HepG2 (cell line): ENCODE data around the gene CATSPERD. TPM values are rescaled to one million over a fixed set of nuclear protein-coding genes. Genes with fewer than 3 reads are reported as not detected.
A peak's percentile ranks its signal among the peaks of the same experiment; 100 is the strongest.

ENCODE experiments used
- FOXO4 ChIP-seq: sonication (generic); formaldehyde crosslinking; conservative IDR thresholded peaks from 2 replicates; pipeline ENCODE4 v1.8.1; 2023; ENCODE audit warnings: missing genetic modification reagents
- GMEB1 ChIP-seq: sonication (generic); formaldehyde crosslinking; IDR thresholded peaks from 2 replicates; pipeline ENCODE4 v1.5.1; 2020; ENCODE audit warnings: missing genetic modification reagents, mild to moderate bottlenecking, borderline replicate concordance
- MEIS1 ChIP-seq: sonication (generic); formaldehyde crosslinking; IDR thresholded peaks from 2 replicates; pipeline ENCODE4 v1.9.0; 2021; ENCODE audit warnings: mild to moderate bottlenecking, missing genetic modification reagents, moderate library complexity, borderline replicate concordance
- MYPOP ChIP-seq: sonication (generic); formaldehyde crosslinking; IDR thresholded peaks from 2 replicates; pipeline ENCODE4 v1.8.1; 2023; ENCODE audit warnings: mild to moderate bottlenecking, moderate library complexity, missing genetic modification reagents
- MZF1 ChIP-seq: sonication (generic); formaldehyde crosslinking; IDR thresholded peaks from 2 replicates; pipeline ENCODE4 v1.8.1; 2023; ENCODE audit warnings: mild to moderate bottlenecking, missing genetic modification reagents, borderline replicate concordance
- PITX1 ChIP-seq: sonication (generic); formaldehyde crosslinking; IDR thresholded peaks from 2 replicates; pipeline ENCODE4 v1.5.1; 2020; ENCODE audit warnings: mild to moderate bottlenecking, missing genetic modification reagents
- TBP ChIP-seq: sonication (generic); formaldehyde crosslinking; IDR thresholded peaks from 2 replicates; pipeline ENCODE4 v1.5.0; 2020; ENCODE audit warnings: missing genetic modification reagents
- TFDP1 ChIP-seq: IDR thresholded peaks from 2 replicates; pipeline ENCODE4 v1.6.1; 2016; ENCODE audit warnings: missing compliant biosample characterization, missing genetic modification reagents, borderline replicate concordance
- TFE3 ChIP-seq: IDR thresholded peaks from 2 replicates; pipeline ENCODE4 v1.6.1; 2016
- U2AF2 ChIP-seq: fragments of 200-400 bp; formaldehyde crosslinking; IDR thresholded peaks from 2 replicates; pipeline ENCODE4 v1.6.1; 2017; ENCODE audit warnings: low read depth, mild to moderate bottlenecking, low read length
- YEATS4 ChIP-seq: sonication (generic); formaldehyde crosslinking; IDR thresholded peaks from 2 replicates; pipeline ENCODE4 v1.4.0; 2020; ENCODE audit warnings: missing genetic modification reagents, borderline replicate concordance
- ZBTB39 ChIP-seq: sonication (generic); formaldehyde crosslinking; IDR thresholded peaks from 2 replicates; pipeline ENCODE4 v1.5.0; 2020; ENCODE audit warnings: missing genetic modification reagents
- ZNF20 ChIP-seq: sonication (generic); formaldehyde crosslinking; IDR thresholded peaks from 2 replicates; pipeline ENCODE4 v1.4.0; 2020; ENCODE audit warnings: mild to moderate bottlenecking, moderate library complexity, missing genetic modification reagents
- ZNF224 ChIP-seq: sonication (generic); formaldehyde crosslinking; IDR thresholded peaks from 2 replicates; pipeline ENCODE4 v1.5.0; 2020; ENCODE audit warnings: mild to moderate bottlenecking, missing genetic modification reagents
- ZNF44 ChIP-seq: sonication (generic); formaldehyde crosslinking; IDR thresholded peaks from 2 replicates; pipeline ENCODE4 v1.5.1; 2020; ENCODE audit warnings: mild to moderate bottlenecking, missing genetic modification reagents
- ZNF598 ChIP-seq: sonication (generic); formaldehyde crosslinking; IDR thresholded peaks from 2 replicates; pipeline ENCODE4 v1.5.1; 2020; ENCODE audit warnings: mild to moderate bottlenecking, missing genetic modification reagents, borderline replicate concordance
- ZSCAN21 ChIP-seq: sonication (generic); formaldehyde crosslinking; IDR thresholded peaks from 2 replicates; pipeline ENCODE4 v1.8.0; 2022; ENCODE audit warnings: mild to moderate bottlenecking, missing genetic modification reagents, moderate library complexity, borderline replicate concordance
- ZSCAN31 ChIP-seq: sonication (generic); formaldehyde crosslinking; IDR thresholded peaks from 2 replicates; pipeline ENCODE4 v1.5.0; 2020; ENCODE audit warnings: low read depth, mild to moderate bottlenecking, missing genetic modification reagents
- polyA plus RNA-seq, 8 experiments: library from polyadenylated mRNA; depleted of rRNA in 3 of 8; stranded (reverse) in 7 of 8; unstranded in 1 of 8; fragments of >200 nt; fragmentation: Illumina TruSeq in 4 of 8; extraction: Trizol in 4 of 8; gene quantifications; 2 replicates each; pipeline versions ENCODE4 v1.2.1 to v1.2.3, GENCODE V29; 2011 to 2016; ENCODE audit warnings: low read depth in 4 of 8, missing spikeins in 1 of 8, mixed read lengths in 1 of 8; ENCODE audit not compliant: insufficient read depth in 1 of 8
- total RNA-seq, 5 experiments: library from RNA; depleted of rRNA; stranded (reverse); fragments of >200 nt; fragmentation: Illumina TruSeq; extraction: Trizol; gene quantifications; 2 replicates each; pipeline ENCODE4 v1.2.3, GENCODE V29; 2016; ENCODE audit warnings: low read depth in 1 of 5

CATSPERD gene
- total and polyA plus RNA-seq, 2 of the 13 experiments (the other 11 are each of a cell fraction or from before 2014, with no cell fraction given), result 0.04 TPM; not detected in 1

GRCh38 chr19:5826531-5827341 is 106.3 kb downstream of the CATSPERD start (continued):
- TF ChIP-seq TFE3 (peak; percentile 84), U2AF2 (no peak), ZNF20 (CRISPR knock-in tag) (no peak), ZNF598 (CRISPR knock-in tag) (peak; percentile 67; the same call in 1 of the 2 replicates), MEIS1 (CRISPR knock-in tag) (peak; percentile 79; the same call in 1 of the 2 replicates), ZSCAN21 (peak; percentile 73; the same call in 1 of the 2 replicates), FOXO4 (CRISPR knock-in tag) (0 out of 2 replicates have a peak, but pooled peaks have one; percentile 81), GMEB1 (CRISPR knock-in tag) (peak; percentile 64; the same call in 1 of the 2 replicates), ZSCAN31 (CRISPR knock-in tag) (0 out of 2 replicates have a peak, but pooled peaks have one; percentile 51), MZF1 (CRISPR knock-in tag) (0 out of 2 replicates have a peak, but pooled peaks have one; percentile 18), MYPOP (CRISPR knock-in tag) (0 out of 2 replicates have a peak, but pooled peaks have one; percentile 51), ZNF44 (CRISPR knock-in tag) (peak; percentile 53; the same call in 1 of the 2 replicates), PITX1 (CRISPR knock-in tag) (0 out of 2 replicates have a peak, but pooled peaks have one; percentile 51), YEATS4 (CRISPR knock-in tag) (peak; percentile 59; the same call in 1 of the 2 replicates), TBP (CRISPR knock-in tag) (no peak), ZBTB39 (CRISPR knock-in tag) (peak; percentile 73; the same call in 1 of the 2 replicates), TFDP1 (CRISPR knock-in tag) (peak; percentile 66; the same call in 1 of the 2 replicates), ZNF224 (CRISPR knock-in tag) (no peak)
